Tibial nerve (tissue), 4 donors: ENCODE data around the gene P3H3. TPM values are rescaled to one million over a fixed set of nuclear protein-coding genes. Genes with fewer than 3 reads are reported as not detected.
"Not testable (repeated sequence)": the region's sequence is repeated elsewhere in the genome, so short reads cannot be mapped to it uniquely, and the experiment has no call there.

Source experiments
- DNase-seq, 2 donors: peaks; one replicate each; pipeline ENCODE4 v3.0.0-alpha.2; 2019; ENCODE audit warnings: low spot score in 2 of 2
- H3K27ac ChIP-seq, 4 donors: fragments of 200-600 bp; sonication (generic) in 3 of 4; one replicate each; pipeline ENCODE4 v1.5.1; 2017 to 2019; ENCODE audit warnings: mild to moderate bottlenecking in 1 of 4
- H3K27me3 ChIP-seq, 2 donors: fragments of 200-600 bp; sonication (generic) in 1 of 2; one replicate each; pipeline versions ENCODE4 v1.5.1 to v1.6.0; 2017 to 2019
- H3K36me3 ChIP-seq, 3 donors: fragments of 200-600 bp; sonication (generic); one replicate each; pipeline ENCODE4 v1.5.1; 2018 to 2019
- H3K4me1 ChIP-seq, 4 donors: fragments of 200-600 bp; sonication (generic) in 3 of 4; one replicate each; pipeline ENCODE4 v1.5.1; 2017 to 2019
- H3K4me3 ChIP-seq, 4 donors: fragments of 200-600 bp; sonication (generic) in 3 of 4; one replicate each; pipeline ENCODE4 v1.5.1; 2017 to 2019; ENCODE audit warnings: mild to moderate bottlenecking in 1 of 4, moderate library complexity in 1 of 4
- H3K9me3 ChIP-seq, 4 donors: fragments of 200-600 bp; sonication (generic) in 3 of 4; one replicate each; pipeline ENCODE4 v1.5.1; 2017 to 2019
- CTCF ChIP-seq, 5 experiments: fragments of 200-600 bp in 3 of 5; fragments of 450-650 bp in 2 of 5; sonication (generic) in 3 of 5; IDR thresholded peaks; one replicate each; pipeline ENCODE4 v1.5.1; 2016 to 2019; ENCODE audit warnings: antibody characterized with exemption in 5 of 5, mild to moderate bottlenecking in 3 of 5, moderate library complexity in 2 of 5
- EP300 ChIP-seq, 2 donors: sonication (generic); formaldehyde crosslinking; IDR thresholded peaks; one replicate each; pipeline ENCODE4 v1.6.1; 2017; ENCODE audit warnings: antibody characterized with exemption in 2 of 2, mild to moderate bottlenecking in 1 of 2
- POLR2A ChIP-seq, 2 donors: fragments of 450-650 bp; IDR thresholded peaks; one replicate each; pipeline ENCODE4 v1.6.1; 2017; ENCODE audit warnings: antibody characterized with exemption in 2 of 2, mild to moderate bottlenecking in 2 of 2, moderate library complexity in 2 of 2
- WGBS, 2 donors: methylation state at CpG; one replicate each; pipeline ENCODE4 v1.1.5; 2018; 5-methylcytosine and 5-hydroxymethylcytosine counted together
- total RNA-seq, 4 donors: library from RNA; depleted of rRNA; stranded (reverse); fragments of >200 nt; gene quantifications; one replicate each; pipeline ENCODE4 v1.1.0, GENCODE V29; 2016

Gene P3H3
- total RNA-seq, 4 donors from 2014 or later, result 14.6 to 45.8 (median 36.4) TPM

GRCh38 chr12:6884539-6884938, 56.3 kb downstream of the P3H3 start:
- DNase-seq, result no peak
- TF ChIP-seq POLR2A (IDR thresholded peaks at IDR 0.05) (no peak), EP300 (IDR thresholded peaks at IDR 0.05) (no peak), CTCF (IDR thresholded peaks at IDR 0.05) (no peak)
- H3K27ac ChIP-seq, result peak overlapping the region in 1 of 4 donors; percentile 10
- WGBS, 2 donors, result 62 to 67% methylated on average over 22 of the region's 22 CpGs
- no peaks in the 10 kb centered on the region for H3K9me3 ChIP-seq
- H3K4me3 ChIP-seq, result no peak overlapping the region
- H3K27me3 ChIP-seq, result no peaks in the 10 kb centered on the region
- no peaks in the 10 kb centered on the region for H3K4me1 ChIP-seq
- peaks cover 0 to 27% (median 0%) of the 10 kb centered on the region in 3 donors for H3K36me3 ChIP-seq

GRCh38 chr12:6886206-6886999, 58.2 kb downstream of the P3H3 start:
- not testable (repeated sequence) for H3K9me3 ChIP-seq, H3K27me3 ChIP-seq, H3K4me3 ChIP-seq, DNase-seq, H3K27ac ChIP-seq, H3K4me1 ChIP-seq
- H3K36me3 ChIP-seq, result peaks cover 0 to 27% (median 0%) of the 10 kb centered on the region in 3 donors
- 65 to 74% methylated on average over 10 to 13 of the region's 15 CpGs for WGBS, 2 donors

GRCh38 chr12:6887460-6887859, 59.3 kb downstream of the P3H3 start:
- Histone ChIP-seq H3K4me3 (no peak overlapping the region), H3K9me3 (no peaks in the 10 kb centered on the region), H3K27me3 (no peaks in the 10 kb centered on the region), H3K27ac (no peak overlapping the region), H3K4me1 (peaks cover 0 to 15% (median 5%) of the 10 kb centered on the region in 4 donors), H3K36me3 (peaks cover 0 to 27% (median 0%) of the 10 kb centered on the region in 3 donors)
- DNase-seq, result no peak
- 80 to 85% methylated on average over 8 of the region's 8 CpGs for WGBS, 2 donors
- TF ChIP-seq EP300 (IDR thresholded peaks at IDR 0.05) (no peak), POLR2A (IDR thresholded peaks at IDR 0.05) (no peak), CTCF (IDR thresholded peaks at IDR 0.05) (no peak)

GRCh38 chr12:6888360-6888759, 60.2 kb downstream of the P3H3 start:
- 71 to 92% methylated on average over 2 of the region's 2 CpGs for WGBS, 2 donors
- Histone ChIP-seq H3K4me3 (no peak overlapping the region), H3K27me3 (no peaks in the 10 kb centered on the region), H3K9me3 (no peaks in the 10 kb centered on the region), H3K36me3 (peaks cover 0 to 25% (median 0%) of the 10 kb centered on the region in 3 donors), H3K27ac (no peak overlapping the region), H3K4me1 (peaks cover 0 to 15% (median 5%) of the 10 kb centered on the region in 4 donors)
- TF ChIP-seq CTCF (IDR thresholded peaks at IDR 0.05) (no peak), POLR2A (IDR thresholded peaks at IDR 0.05) (no peak), EP300 (IDR thresholded peaks at IDR 0.05) (no peak)
- DNase-seq, result no peak

GRCh38 chr12:6888794-6889193, 60.6 kb downstream of the P3H3 start:
- Histone ChIP-seq H3K36me3 (peaks cover 0 to 21% (median 0%) of the 10 kb centered on the region in 3 donors), H3K4me1 (peaks cover 0 to 15% (median 5%) of the 10 kb centered on the region in 4 donors)
- not testable (repeated sequence) for H3K4me3 ChIP-seq, DNase-seq, H3K27ac ChIP-seq, H3K27me3 ChIP-seq, H3K9me3 ChIP-seq
- WGBS, 2 donors, result 77 to 80% methylated on average over 7 of the region's 7 CpGs

Other genes starting within 250 kb of the P3H3 start
- 100 to 1,000 TPM; 192 to 256 (median 242) TPM for gene CHD4, start 221.0 kb upstream of the P3H3 start, total RNA-seq
- 10 to 100 TPM in 1 of 4 donors, 1 to 10 TPM in 3; 1.8 to 11.4 (median 3.2) TPM for gene LPAR5, start 192.4 kb upstream of the P3H3 start, total RNA-seq
- 1 to 10 TPM in 3 of 4 donors, under 1 TPM in 1; 0.30 to 2.4 (median 2.0) TPM for gene ACRBP, start 181.0 kb upstream of the P3H3 start, total RNA-seq
- 10 to 100 TPM; 32.6 to 52.5 (median 45.3) TPM for gene ING4, start 165.3 kb upstream of the P3H3 start, total RNA-seq
- 10 to 100 TPM; 26.2 to 52.5 (median 38.2) TPM for gene ZNF384, start 139.0 kb upstream of the P3H3 start, total RNA-seq
- under 1 TPM in 2 of 4 donors, not detected in 2; 0.21 to 0.39 TPM for gene PIANP, start 127.6 kb upstream of the P3H3 start, total RNA-seq
- 10 to 100 TPM; 46.9 to 74.4 (median 70.0) TPM for gene COPS7A, start 104.4 kb upstream of the P3H3 start, total RNA-seq
- 100 to 1,000 TPM; 103 to 205 (median 133) TPM for gene MLF2, start 75.3 kb upstream of the P3H3 start, total RNA-seq
- gene PTMS, start 62.0 kb upstream of the P3H3 start, total RNA-seq, result 100 to 1,000 TPM; 112 to 225 (median 174) TPM
- 1 to 10 TPM; 1.2 to 4.0 (median 2.9) TPM for gene LAG3, start 55.9 kb upstream of the P3H3 start, total RNA-seq
- 10 to 100 TPM in 1 of 4 donors, 1 to 10 TPM in 3; 7.5 to 12.6 (median 8.9) TPM for gene CD4, start 38.9 kb upstream of the P3H3 start, total RNA-seq
- 1 to 10 TPM; 1.3 to 5.4 (median 2.2) TPM for gene GPR162, start 6.6 kb upstream of the P3H3 start, total RNA-seq
- gene GNB3, start 12.5 kb downstream of the P3H3 start, total RNA-seq, result 1 to 10 TPM in 3 of 4 donors, under 1 TPM in 1; 0.84 to 9.9 (median 5.6) TPM
- 10 to 100 TPM in 1 of 4 donors, 1 to 10 TPM in 1, under 1 TPM in 2; 0.21 to 19.4 (median 3.6) TPM for gene CDCA3, start 22.9 kb downstream of the P3H3 start, total RNA-seq
- gene USP5, start 23.7 kb downstream of the P3H3 start, total RNA-seq, result 10 to 100 TPM; 47.6 to 63.9 (median 56.8) TPM
- 100 to 1,000 TPM; 189 to 346 (median 282) TPM for gene TPI1, start 39.1 kb downstream of the P3H3 start, total RNA-seq
- gene SPSB2, start 44.9 kb downstream of the P3H3 start, total RNA-seq, result 10 to 100 TPM in 3 of 4 donors, 1 to 10 TPM in 1; 9.4 to 12.7 (median 11.8) TPM
- 10 to 100 TPM; 11.6 to 17.2 (median 17.1) TPM for gene LRRC23, start 76.4 kb downstream of the P3H3 start, total RNA-seq
- 10 to 100 TPM; 14.0 to 25.8 (median 15.9) TPM for gene ENO2, start 86.2 kb downstream of the P3H3 start, total RNA-seq
- gene ATN1, start 99.6 kb downstream of the P3H3 start, total RNA-seq, result 100 to 1,000 TPM in 3 of 4 donors, 10 to 100 TPM in 1; 92.2 to 260 (median 123) TPM
- gene RNU7-1, start 115.4 kb downstream of the P3H3 start, total RNA-seq, result not detected
- 100 to 1,000 TPM; 569 to 764 (median 665) TPM for gene C12orf57, start 115.6 kb downstream of the P3H3 start, total RNA-seq
- gene PTPN6, start 122.9 kb downstream of the P3H3 start, total RNA-seq, result 10 to 100 TPM; 11.9 to 31.5 (median 20.8) TPM
- 100 to 1,000 TPM; 138 to 178 (median 149) TPM for gene PHB2, start 142.3 kb downstream of the P3H3 start, total RNA-seq
- gene EMG1, start 142.5 kb downstream of the P3H3 start, total RNA-seq, result 10 to 100 TPM; 27.7 to 37.7 (median 35.9) TPM
- 10 to 100 TPM; 19.7 to 29.7 (median 23.8) TPM for gene LPCAT3, start 190.1 kb downstream of the P3H3 start, total RNA-seq
- 1,000 to 10,000 TPM in 1 of 4 donors, 100 to 1,000 TPM in 3; 415 to 1,129 (median 638) TPM for gene C1S, start 232.3 kb downstream of the P3H3 start, total RNA-seq